GM19324 (cell line): ENCODE results near the gene LSM7.

Experiments
- ATAC-seq: cut with Tn5 transposase; IDR thresholded peaks from one replicate; pipeline ENCODE4 v1.9.1; 2021; ENCODE audit warnings: mild to moderate bottlenecking, moderate library complexity; ENCODE audit not compliant: unreplicated experiment, low FRiP score

Gene LSM7

DNA sequence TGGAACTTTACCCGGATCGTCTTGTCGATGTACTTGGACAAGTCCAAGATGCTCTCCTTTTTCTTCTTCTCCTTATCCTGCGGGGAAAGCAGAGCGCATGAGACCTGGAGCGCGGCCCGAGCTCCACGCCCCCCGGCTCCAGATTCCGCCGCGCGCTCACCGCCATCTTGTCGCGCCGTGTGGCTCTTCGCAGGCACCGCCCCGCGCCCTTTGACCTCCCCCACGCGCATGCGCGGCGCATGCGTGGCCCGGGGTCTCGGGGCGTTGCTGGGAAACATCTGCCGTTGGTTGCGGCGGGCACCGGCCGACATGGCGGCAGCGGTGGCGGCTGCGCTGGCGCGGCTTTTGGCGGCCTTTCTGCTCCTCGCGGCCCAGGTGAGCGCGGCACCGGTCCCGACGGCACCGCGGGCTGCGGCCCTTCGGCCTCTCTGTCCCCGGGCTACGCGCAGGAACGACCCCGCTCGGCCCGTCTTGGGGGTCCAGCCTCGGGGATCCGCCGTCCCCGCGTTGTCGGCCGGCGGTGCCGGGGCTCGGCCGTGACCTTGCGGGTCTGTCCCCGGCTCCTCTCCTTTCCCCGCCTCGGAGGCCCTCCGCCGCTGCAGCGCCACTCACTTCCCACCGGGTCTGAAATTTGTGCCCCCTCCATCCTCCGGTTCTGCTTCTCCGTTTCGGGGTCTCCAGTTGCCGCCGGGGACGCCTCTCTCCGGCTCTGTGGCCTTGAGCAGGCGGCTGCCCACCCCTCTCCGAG, at the start of gene LSM7, which contains the start of gene SPPL2B:
Gene LSM7, minus strand, starts transcription at position 186 of the 748 bp plus-strand sequence. Its CDS starts 20 bp downstream, at position 166.
Gene SPPL2B, plus strand, starts transcription at position 284 of the 748 bp plus-strand sequence. Its CDS starts 26 bp downstream, at position 310.
- ATAC-seq, result peak; percentile 83

DNA sequence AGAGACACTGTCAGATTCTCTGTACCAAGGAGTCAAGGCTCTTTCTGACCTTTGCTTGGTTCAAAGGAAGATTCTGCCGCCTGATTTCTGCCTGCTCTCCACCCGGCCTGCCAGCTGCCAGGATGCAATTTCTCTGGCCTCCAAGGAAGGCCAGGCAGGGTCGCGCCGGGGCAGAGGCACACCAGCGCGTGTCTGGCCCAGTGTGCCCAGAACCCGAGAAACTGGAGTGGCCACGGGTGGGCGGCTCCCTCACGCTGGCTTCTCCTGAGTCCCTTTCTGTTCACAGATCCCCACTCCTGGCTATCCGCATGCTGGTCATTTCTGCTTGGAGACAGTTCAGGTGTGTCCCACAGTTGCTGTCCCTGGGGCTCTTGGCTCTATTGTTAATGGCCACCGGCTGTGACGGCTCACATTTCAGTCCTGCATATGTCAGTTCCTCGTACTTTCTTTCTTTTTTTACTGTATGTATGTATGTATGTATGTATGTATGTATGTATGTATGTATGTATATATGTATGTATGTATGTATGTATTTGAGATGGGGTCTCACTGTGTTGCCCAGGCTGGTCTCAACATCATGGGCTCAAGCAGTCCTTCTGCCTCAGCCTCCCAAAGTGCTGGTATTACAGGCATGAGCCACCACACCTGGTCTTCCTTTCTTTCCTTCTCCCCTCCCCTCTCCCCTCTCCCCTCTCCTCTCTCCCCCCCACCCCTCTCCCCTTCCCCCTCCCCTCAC, 48.6 kb upstream of the LSM7 start:
- no peak for ATAC-seq

DNA sequence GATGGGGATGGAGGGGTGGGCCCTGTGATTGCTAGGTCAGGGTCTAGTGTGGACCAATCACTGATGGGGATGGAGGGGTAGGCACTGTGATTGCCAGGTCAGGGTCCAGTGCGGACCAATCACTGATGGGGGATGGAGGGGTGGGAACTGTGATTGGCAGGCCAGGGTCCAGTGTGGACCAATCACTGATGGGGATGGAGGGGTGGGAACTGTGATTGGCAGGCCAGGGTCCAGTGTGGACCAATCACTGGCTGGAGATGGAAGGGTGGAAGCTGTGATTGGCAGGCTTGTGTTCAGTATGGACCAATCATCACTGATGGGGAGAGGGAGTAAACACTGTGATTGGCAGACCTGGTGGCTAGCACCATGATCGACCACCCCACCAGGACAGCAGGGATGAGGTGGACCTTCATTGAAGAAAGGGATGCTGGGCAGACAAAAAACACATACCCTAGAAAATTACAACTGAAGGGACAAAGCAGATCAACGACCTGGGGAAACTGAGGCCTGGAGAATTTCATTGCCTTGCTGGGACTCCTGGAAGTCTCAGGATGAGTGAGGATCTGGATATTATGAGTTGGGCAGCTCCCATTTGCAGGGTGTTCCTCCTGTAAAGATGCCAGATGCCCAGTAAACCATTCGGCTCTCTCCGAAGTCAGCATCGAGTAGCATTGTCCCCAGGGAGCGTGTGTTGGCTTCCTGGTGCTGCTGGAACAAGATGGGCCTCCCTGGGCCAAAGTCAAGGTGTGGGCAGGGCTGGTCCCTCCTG, 47.2 kb upstream of the LSM7 start:
- no peak for ATAC-seq

DNA sequence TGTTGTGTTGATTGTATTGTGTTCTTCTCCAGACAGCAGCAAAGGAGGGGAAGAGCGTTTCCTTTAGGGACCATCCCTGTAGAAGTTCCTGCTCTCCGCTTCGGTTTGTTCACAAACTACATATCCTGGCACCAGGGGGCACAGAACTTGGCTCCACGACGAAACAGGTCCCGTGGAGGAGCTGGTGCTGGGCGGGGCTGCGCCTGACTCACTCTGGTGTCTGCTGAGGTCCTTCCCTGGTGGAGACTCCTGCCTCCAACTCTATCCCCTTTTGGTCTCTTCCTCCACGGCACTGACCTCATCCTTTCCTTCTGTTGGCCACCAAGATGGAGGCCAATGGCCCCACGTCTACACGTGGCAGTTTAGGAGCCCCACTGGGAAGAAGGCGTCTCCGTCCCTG, 46.4 kb upstream of the LSM7 start:
- ATAC-seq, result no peak

DNA sequence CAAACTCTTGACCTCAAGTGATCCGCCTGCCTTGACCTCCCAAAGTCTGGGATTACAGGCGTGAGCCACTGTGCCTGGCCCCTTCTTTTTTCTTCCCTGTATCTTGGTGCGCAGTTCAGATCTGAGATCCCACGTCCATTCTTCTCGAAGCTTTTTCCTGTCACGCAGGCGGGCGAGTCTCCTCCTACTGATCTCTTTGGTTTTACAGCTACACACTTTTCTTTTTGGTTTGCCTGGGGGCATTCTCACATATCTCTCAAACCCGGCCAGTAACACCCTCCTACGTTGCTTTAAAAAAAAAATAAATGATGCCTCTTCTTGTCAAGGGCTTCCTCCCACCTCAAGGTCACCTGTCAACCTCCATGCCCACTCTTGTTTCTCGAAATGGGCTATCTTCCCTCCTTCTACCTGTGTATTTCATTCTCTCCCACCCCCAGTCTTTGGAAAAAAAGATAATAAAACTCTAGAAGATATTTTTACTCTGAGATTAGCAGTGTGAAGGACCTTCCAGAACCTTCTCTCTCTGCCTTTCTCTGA, 43.8 kb upstream of the LSM7 start:
- no peak for ATAC-seq

DNA sequence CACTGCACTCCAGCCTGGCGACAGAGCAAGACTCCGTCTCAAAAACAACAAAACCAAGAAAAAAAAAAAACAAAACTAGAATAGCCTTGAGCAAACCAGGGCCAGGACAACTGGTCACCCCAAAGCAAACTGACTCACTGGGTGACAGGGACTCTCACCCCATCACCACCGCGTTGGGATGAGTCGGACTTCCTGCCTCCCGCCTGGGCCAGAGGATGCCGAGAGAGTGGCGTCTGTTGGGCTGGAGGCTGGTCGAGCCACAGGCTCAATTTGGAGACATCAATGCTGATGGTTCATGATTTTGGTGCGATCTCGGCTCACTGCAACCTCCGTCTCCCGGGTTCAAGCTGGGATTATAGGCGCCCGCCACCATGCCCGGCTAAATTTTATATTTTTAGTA, 43.3 kb upstream of the LSM7 start:
- no peak for ATAC-seq

DNA sequence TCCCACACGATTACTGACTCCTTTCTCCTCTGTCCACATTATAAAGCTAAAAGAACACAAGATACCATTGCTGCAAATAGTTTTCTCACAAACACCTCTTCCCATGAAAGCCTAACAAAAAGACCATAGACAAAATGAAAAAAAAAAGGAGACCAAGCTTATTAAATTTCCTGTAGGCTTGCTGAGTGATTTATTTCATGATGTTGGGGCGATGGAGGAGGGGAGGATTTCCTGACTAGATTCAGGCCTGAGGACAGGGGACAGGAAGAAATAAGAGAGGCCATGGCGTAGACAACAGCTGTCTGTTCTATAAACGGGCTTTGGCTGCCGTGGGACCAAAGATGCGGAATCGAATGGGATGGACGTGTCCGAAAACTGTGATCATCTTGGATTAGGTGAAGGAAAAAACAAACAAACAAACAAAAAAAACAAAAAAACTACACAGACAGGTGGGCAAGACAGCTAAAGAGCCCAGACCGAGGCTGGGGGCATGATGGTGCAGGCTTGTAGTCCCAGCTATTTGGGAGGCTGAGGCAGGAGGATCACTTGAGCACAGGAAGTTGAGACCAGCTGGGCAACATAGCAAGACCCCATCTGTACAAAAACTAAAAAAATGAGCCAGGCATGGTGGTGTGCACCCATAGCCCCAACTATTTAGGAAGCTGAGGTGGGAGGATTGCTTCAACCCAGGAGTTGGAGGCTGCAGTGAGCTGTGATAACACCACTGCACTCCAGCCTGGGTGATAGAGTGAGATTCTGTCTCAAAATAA, 37.0 kb upstream of the LSM7 start:
- no peak for ATAC-seq

DNA sequence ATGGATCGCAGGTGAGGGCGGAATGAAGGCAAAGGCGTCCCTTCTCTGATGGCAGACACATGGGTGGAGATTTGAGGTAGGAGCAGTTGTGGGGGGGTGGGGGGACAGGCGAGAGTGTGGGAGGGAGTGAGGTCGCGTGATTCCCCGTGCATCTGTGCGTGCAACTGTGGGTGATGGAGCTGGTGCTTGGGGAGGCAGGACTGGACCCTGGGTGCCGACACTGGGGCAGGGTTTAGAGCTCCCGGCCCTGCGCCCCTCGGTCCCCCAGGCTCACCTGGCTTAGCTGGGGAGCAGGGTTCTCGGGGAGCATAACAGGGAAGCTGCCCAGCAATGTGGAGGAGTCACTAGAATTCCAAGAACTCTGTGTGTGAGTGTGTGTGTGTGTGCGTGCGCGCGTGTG, 35.0 kb upstream of the LSM7 start:
- no peak for ATAC-seq

DNA sequence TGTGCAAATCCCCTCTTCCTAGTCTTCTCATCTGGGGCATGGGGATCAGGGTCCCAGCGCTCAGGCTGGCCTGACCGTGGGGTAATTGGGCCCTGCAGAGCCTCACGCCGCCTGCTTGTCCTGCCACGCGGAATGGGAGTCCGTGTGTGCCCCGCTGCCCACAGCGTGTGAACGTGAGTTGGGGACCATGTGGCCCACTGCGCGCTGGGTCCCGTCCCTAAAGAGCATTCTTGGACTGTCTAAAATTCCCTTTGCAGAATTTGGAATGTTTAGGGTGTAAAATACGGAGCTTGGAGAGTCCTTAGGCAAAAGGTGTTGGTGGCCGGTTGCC, 34.5 kb upstream of the LSM7 start:
- no peak for ATAC-seq

DNA sequence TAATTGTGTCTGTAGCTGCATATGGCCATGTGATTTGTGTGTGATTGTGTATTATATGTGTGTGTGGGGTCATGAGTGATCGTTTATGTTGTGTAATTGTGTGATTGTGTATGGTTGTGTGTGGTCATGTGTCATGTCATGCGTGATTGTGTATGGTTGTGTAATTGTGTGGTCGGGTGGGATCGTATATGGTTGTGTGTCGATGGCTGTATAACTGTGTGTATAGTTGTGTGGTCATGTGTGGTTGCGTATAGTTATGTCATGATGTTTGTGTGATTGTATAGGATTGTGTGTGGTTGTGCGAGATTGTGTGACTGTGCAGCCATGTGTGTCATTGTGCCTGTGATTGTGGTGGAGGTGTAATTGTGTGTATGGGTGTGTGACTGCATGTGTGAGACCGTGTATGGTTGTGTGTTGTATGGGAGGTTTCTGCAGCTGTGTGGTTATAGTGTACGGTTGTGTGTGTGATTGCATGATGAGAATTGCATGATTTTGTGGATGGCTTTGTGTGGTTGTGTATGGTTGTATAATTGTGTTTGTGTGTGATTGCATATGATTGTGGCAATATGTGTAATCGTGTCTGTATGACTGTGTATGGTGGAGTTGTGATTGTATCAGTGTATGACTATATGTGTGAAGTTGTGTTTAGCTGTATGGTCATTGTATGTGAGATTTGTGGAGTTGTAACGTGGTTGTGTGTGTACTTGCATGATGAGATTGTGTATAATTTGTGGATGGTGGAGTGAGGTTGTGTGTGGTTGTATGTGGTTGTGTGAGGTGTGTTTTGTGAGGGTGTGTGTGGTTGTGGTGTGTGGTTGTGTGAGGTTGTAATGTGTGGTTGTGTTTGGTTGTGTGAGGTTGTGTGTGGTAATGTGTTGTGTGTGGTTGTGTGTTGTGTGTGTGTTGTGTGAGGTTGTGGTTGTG, 33.9 kb upstream of the LSM7 start:
- no peak for ATAC-seq

DNA sequence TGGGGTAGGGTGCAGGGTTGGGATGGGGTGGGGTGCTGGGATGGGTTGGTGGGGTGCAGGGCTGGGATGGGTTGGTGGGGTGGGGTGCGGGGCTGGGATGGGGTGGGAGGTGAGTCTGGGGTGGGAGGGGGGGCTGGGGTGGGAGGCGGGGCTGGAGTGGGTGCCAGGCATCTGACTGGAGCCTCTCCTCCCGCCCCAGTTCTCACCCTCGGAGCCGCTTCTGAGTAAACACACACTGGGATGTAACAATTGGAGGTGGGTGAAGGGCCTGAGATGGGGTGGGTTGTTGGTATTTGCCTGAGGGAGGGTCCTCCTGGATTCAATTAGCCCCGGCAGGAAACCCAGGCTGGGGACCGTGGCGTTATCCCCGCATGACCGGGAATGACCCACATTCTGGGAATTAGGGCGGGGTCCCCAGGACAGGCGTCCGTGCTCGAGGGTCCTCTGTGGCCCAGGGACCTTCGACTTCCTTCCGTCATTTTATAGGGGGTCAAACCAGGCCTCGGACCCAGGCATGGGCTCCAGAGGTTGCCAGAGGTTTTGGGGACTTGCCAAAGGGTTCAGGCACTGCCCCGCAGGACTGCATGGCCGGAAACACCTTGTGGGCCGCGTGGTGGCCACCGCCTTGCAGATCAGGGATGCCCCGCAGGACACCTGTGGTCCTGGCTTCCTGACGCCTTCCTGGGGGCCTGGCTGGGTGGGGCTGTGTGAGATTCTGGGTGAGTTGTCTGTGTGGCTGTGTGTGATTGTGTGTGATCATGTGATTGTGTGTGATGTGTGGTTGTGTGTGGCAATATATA, 33.1 kb upstream of the LSM7 start:
- ATAC-seq, result no peak

DNA sequence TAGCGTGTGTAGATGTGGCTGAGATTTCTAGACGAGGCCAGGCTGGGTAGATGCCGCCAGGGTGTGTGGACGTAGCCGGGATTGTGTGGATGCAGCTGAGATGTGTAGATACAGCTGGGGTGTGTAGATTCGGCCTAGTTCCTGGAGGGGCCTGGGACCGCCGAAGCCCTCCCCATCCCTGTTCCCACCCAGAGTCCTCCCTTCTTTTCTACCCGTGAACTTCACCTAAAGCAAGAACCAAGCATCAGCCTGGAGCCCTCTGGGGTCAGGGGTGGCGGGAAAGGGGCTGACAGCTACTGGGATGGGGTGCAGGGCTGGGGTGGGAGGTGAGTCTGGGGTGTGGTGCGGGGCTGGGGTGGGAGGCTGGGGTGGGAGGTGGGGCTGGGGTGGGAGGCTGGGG, 32.4 kb upstream of the LSM7 start:
- no peak for ATAC-seq

DNA sequence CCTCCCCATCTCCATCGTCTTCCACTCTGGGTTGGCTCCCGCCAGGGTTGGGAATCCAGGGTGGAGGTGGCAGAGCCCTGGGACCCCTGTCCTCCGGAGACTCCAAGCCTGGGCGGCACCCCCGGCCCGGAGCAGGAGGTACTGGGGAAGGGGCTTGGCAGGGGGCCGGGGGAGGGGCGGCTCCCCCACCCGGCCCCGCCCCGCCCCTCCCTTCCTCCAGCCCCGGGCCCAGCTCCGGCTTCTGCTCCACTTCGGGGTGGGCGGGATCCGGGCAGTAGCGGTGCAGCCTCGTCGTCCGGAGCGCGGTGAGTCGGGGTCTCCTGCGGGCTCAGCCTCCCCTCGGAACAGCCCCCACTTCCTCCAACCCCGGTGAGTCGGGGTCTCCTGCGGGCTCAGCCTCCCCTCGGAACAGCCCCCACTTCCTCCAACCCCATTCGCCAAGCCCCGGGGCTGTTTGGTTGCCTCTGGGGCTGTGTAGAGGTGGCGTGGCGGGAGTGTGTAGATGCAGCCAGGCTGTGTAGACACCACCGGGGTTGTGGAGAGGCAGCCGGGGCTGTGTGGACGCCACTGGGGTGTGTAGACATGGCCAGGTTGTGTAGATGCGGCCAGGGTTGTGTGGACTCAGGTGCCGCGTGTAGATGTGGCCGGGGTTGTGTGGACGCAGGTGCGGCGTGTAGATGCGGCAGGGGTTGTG, 31.8 kb upstream of the LSM7 start, which contains the start of gene TMPRSS9:
Gene TMPRSS9, plus strand, starts transcription at position 274 of the 694 bp plus-strand sequence. CDS start 29,521 bp downstream, outside the sequence.
- no peak for ATAC-seq

DNA sequence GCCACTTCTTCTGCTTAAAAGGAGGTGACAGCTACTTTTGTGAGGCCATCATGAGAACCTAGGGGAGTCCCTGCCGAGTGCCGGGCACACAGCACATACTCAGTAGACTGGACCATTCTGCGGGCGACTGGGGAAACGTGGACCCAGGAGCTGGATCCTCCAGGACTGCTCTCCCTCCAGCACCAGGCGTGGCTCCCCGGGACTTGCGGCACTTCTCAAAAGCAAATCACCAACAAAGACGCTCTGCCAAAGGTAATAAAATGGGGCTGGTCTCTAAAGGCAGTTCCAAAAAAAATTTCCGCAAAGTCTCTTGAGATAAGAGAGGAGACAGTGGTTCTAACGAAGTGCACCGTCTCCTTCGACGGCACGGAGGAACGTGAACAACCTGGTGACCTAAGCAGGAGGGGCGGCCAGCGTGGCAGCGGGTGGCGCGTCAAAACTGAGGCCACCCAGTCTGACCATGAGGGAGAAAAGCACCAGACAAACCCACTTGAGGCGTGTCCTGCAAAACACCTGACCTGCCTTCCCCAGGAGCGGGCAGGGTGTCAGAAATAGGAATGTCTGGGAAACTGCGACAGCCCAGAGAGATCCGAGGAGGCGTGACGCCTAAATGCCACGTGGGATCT, 30.3 kb upstream of the LSM7 start:
- no peak for ATAC-seq

DNA sequence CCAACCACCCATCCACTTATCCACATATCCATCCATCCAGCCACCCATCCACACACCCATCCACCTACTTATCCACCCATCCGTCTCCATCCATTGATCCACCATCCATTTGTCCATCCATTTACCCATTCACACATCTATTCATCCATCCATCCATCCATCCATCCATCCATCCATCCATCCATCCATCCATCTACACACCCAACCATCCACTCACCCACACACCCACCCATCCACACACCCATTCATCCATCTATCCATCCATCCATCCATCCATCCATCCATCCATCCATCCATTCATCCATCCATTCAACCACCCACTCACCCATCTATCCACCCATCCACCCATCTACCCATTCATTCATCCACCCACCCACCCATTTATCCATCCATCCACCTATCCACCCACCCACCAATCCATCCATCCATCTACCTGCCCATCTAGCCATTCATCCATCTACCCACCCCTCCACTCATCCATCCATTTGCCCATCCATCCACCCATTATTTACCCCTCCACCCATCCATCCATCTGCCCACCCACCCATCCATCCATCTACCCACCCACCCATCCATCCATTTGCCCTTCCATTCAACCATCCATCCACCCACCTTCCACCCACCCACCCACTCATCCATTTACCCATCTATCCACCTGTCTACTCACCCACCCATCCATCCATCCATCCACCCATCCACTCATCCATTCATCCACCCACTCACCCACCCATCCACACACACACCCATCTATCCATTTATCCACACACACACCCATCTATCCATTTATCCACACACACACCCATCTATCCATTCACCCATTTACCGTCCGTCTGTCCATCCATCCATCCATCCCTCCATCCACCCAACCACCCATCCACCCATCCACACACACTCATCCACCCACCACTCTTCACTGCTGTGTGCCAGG, 29.2 kb upstream of the LSM7 start:
- ATAC-seq, result no peak

DNA sequence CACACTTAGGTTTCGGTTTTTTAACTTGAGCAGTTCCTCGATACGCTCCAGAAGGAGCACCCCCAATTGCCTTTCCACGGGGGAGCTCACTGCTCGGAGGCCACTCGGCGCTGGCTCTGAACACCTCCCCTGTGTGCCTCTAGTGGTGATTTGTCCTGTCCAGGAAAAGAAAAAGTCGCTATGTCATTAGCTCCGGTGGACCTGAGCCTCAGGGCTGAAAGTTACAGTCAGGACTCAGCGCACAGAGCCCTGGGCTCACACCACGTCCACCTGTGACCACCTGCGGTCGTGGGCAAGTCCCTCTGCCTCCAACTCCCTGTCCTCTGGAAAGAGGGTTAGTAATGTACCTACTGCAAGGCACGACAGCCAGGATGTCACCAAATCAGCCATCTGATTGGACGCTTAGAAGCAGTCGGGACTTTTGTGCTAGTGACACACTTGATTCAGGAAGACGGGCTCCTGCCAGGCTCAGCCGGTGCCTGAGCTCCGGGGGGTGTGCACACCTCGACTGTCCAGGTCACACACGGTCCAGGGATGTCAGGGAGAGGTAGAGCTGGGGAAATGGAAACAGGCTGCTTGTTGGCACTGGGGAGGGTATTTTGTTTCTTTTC, 27.8 kb upstream of the LSM7 start:
- ATAC-seq, result no peak
